GM23338 (cell line): ENCODE results near the gene MAN1C1. TPM values are rescaled to one million over a fixed set of nuclear protein-coding genes. Genes with fewer than 3 reads are reported as not detected.

Experiments
- ATAC-seq: fragments of 200-7000 bp; cut with Tn5 transposase; 3 replicates; pipeline ENCODE4 v1.9.1; 2020
- DNase-seq: peaks from one replicate; pipeline ENCODE4 v3.0.0-alpha.2; 2015; ENCODE audit warnings: low spot score
- H2AFZ ChIP-seq: fragments of 200-600 bp; sonication (generic); 2 replicates; pipeline ENCODE4 v1.8.0; 2016; ENCODE audit warnings: antibody characterized with exemption, mild to moderate bottlenecking, moderate library complexity
- H3F3A ChIP-seq: fragments of 200-600 bp; sonication (generic); replicated peaks from 2 replicates; pipeline ENCODE4 v1.8.0; 2017; ENCODE audit warnings: antibody characterized with exemption, mixed run types, low read depth
- H3K27ac ChIP-seq: fragments of 200-600 bp; sonication (generic); 2 replicates; pipeline ENCODE4 v1.6.1; 2016; ENCODE audit warnings: low read depth
- H3K27me3 ChIP-seq: fragments of 200-600 bp; sonication (generic); 2 replicates; pipeline ENCODE4 v1.8.0; 2016; ENCODE audit warnings: mild to moderate bottlenecking, mixed run types, moderate library complexity; ENCODE audit not compliant: insufficient read depth
- H3K36me3 ChIP-seq: fragments of 200-600 bp; sonication (generic); 2 replicates; pipeline ENCODE4 v1.8.0; 2016; ENCODE audit warnings: mild to moderate bottlenecking; ENCODE audit not compliant: insufficient read depth
- H3K4me1 ChIP-seq: fragments of 200-600 bp; sonication (generic); 2 replicates; pipeline ENCODE4 v1.8.0; 2016; ENCODE audit warnings: mild to moderate bottlenecking, moderate library complexity; ENCODE audit not compliant: insufficient read depth
- H3K4me2 ChIP-seq: fragments of 200-600 bp; sonication (generic); 2 replicates; pipeline ENCODE4 v1.7.1; 2017; ENCODE audit warnings: mixed run types
- H3K4me3 ChIP-seq: fragments of 200-600 bp; sonication (generic); 2 replicates; pipeline ENCODE4 v1.6.1; 2016; ENCODE audit warnings: mixed run types
- H3K79me2 ChIP-seq: fragments of 200-600 bp; sonication (generic); replicated peaks from 2 replicates; pipeline ENCODE4 v1.8.0; 2017; ENCODE audit warnings: mild to moderate bottlenecking; ENCODE audit not compliant: insufficient read depth
- H3K9me2 ChIP-seq: fragments of 200-600 bp; sonication (generic); 2 replicates; pipeline ENCODE4 v1.8.0; 2017; ENCODE audit not compliant: insufficient read depth
- H4K20me1 ChIP-seq: fragments of 200-600 bp; sonication (generic); replicated peaks from 2 replicates; pipeline ENCODE4 v1.8.0; 2017; ENCODE audit warnings: mild to moderate bottlenecking; ENCODE audit not compliant: insufficient read depth
- H3K27ac Mint-ChIP-seq: 2 replicates; pipeline ENCODE4 v1.8.0; 2020; ENCODE audit warnings: inconsistent platforms, mild to moderate bottlenecking, moderate library complexity, mixed read lengths
- H3K27me3 Mint-ChIP-seq: 3 replicates; pipeline ENCODE4 v1.8.0; 2022; ENCODE audit warnings: low read depth, mild to moderate bottlenecking, moderate library complexity, mixed read lengths, inconsistent platforms; ENCODE audit not compliant: insufficient read depth, poor library complexity
- H3K36me3 Mint-ChIP-seq: 3 replicates; pipeline ENCODE4 v1.8.0; 2021; ENCODE audit warnings: low read depth, mild to moderate bottlenecking, inconsistent platforms, moderate library complexity, mixed read lengths
- H3K4me1 Mint-ChIP-seq: 3 replicates; pipeline ENCODE4 v1.8.0; 2020; ENCODE audit warnings: mild to moderate bottlenecking, inconsistent platforms, mixed read lengths
- H3K4me3 Mint-ChIP-seq: 3 replicates; pipeline ENCODE4 v1.8.0; 2021; ENCODE audit warnings: moderate library complexity, mild to moderate bottlenecking, inconsistent platforms, mixed read lengths
- H3K9me3 Mint-ChIP-seq: 3 replicates; pipeline ENCODE4 v1.8.0; 2020; ENCODE audit warnings: moderate library complexity, mild to moderate bottlenecking, inconsistent platforms, mixed read lengths
- CREB1 ChIP-seq: fragments of 250-450 bp; sonication (Bioruptor Pico); IDR thresholded peaks from 2 replicates; pipeline ENCODE4 v1.5.0; 2020; ENCODE audit warnings: low read depth, mild to moderate bottlenecking, moderate library complexity
- NANOG ChIP-seq: IDR thresholded peaks from 2 replicates; pipeline ENCODE4 v1.6.1; 2016; ENCODE audit warnings: antibody characterized with exemption, borderline replicate concordance
- ZNF331 ChIP-seq: fragments of 250-450 bp; sonication (Bioruptor Pico); IDR thresholded peaks from 2 replicates; pipeline ENCODE4 v1.5.0; 2020; ENCODE audit warnings: low read depth, mild to moderate bottlenecking, moderate library complexity
- polyA plus RNA-seq: library from polyadenylated mRNA; unstranded; fragments of >200 nt; fragmentation: Nextera tagmentation; extraction: Ambion mirVana; gene quantifications from 2 replicates; pipeline ENCODE4 v1.2.1, GENCODE V29; 2016
- total RNA-seq: library from RNA; depleted of rRNA; stranded (reverse); fragments of >200 nt; shearing (Covaris generic); gene quantifications from 2 replicates; pipeline ENCODE4 v1.2.3, GENCODE V29; 2014
- TF ChIP-seq, protein P1 (sequence below): IDR thresholded peaks from one replicate; pipeline ENCODE4 v1.6.1; 2018; ENCODE audit warnings: antibody characterized with exemption; ENCODE audit not compliant: unreplicated experiment
- TF ChIP-seq, protein P2 (sequence below), 2 experiments: fragments of 200-600 bp in 1 of 2; sonication (generic) in 1 of 2; conservative IDR thresholded peaks; 2 replicates each; pipeline versions ENCODE4 v1.5.1 to v1.6.1; 2016 to 2017; ENCODE audit warnings: antibody characterized with exemption in 2 of 2, low read depth in 2 of 2, mild to moderate bottlenecking in 2 of 2, moderate library complexity in 1 of 2
- TF ChIP-seq, protein P3 (sequence below): fragments of 250-450 bp; sonication (Bioruptor Pico); IDR thresholded peaks from 2 replicates; pipeline ENCODE4 v1.5.0; 2020; ENCODE audit warnings: mild to moderate bottlenecking, moderate library complexity

The MAN1C1 gene
- total and polyA plus RNA-seq, 2 experiments from 2014 or later = 5.4 to 13.6 TPM

DNA sequence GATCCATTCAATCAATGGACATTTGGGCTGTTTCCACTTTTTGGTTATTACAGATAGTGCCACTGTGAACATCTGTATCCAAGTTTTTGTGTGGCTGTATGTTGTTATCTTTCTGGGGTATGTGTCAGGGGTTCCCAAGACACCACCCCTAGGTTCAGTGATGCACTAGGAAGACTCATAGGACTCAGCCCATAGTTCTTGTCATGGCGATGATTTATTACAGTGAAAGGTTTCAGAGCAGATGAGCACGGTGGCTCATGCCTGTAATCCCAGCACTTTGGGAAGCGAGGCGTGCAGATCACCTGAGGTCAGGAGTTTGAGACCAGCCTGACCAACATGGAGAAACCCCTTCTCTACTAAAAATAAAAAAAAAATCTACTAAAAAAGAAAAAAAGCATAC lies 64.1 kb downstream of the MAN1C1 start:
- Mint-ChIP-seq H3K27ac (no peak overlapping the region), H3K4me1 (peaks cover 37% of the 10 kb centered on the region), H3K27me3 (peaks cover 12% of the 10 kb centered on the region), H3K4me3 (no peak overlapping the region), H3K9me3 (no peaks in the 10 kb centered on the region), H3K36me3 (no peaks in the 10 kb centered on the region)
- no peaks in the 10 kb centered on the region for H4K20me1 ChIP-seq
- TF ChIP-seq, protein P1, sequence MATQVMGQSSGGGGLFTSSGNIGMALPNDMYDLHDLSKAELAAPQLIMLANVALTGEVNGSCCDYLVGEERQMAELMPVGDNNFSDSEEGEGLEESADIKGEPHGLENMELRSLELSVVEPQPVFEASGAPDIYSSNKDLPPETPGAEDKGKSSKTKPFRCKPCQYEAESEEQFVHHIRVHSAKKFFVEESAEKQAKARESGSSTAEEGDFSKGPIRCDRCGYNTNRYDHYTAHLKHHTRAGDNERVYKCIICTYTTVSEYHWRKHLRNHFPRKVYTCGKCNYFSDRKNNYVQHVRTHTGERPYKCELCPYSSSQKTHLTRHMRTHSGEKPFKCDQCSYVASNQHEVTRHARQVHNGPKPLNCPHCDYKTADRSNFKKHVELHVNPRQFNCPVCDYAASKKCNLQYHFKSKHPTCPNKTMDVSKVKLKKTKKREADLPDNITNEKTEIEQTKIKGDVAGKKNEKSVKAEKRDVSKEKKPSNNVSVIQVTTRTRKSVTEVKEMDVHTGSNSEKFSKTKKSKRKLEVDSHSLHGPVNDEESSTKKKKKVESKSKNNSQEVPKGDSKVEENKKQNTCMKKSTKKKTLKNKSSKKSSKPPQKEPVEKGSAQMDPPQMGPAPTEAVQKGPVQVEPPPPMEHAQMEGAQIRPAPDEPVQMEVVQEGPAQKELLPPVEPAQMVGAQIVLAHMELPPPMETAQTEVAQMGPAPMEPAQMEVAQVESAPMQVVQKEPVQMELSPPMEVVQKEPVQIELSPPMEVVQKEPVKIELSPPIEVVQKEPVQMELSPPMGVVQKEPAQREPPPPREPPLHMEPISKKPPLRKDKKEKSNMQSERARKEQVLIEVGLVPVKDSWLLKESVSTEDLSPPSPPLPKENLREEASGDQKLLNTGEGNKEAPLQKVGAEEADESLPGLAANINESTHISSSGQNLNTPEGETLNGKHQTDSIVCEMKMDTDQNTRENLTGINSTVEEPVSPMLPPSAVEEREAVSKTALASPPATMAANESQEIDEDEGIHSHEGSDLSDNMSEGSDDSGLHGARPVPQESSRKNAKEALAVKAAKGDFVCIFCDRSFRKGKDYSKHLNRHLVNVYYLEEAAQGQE = no peak
- TF ChIP-seq CREB1 (CRISPR knock-in tag) (no peak), ZNF331 (no peak)
- H3K4me1 ChIP-seq = peaks cover 6% of the 10 kb centered on the region
- DNase-seq (no peak), ATAC-seq (no peak)
- no peaks in the 10 kb centered on the region for H3K36me3 ChIP-seq
- no peaks in the 10 kb centered on the region for H3K27me3 ChIP-seq
- H3K4me2 ChIP-seq = no peak overlapping the region
- no peaks in the 10 kb centered on the region for H3K79me2 ChIP-seq
- no peak overlapping the region for H2AFZ ChIP-seq
- no peak overlapping the region for H3K4me3 ChIP-seq
- no peaks in the 10 kb centered on the region for H3F3A ChIP-seq
- no peak overlapping the region for H3K27ac ChIP-seq
- H3K9me2 ChIP-seq = no peaks in the 10 kb centered on the region

DNA sequence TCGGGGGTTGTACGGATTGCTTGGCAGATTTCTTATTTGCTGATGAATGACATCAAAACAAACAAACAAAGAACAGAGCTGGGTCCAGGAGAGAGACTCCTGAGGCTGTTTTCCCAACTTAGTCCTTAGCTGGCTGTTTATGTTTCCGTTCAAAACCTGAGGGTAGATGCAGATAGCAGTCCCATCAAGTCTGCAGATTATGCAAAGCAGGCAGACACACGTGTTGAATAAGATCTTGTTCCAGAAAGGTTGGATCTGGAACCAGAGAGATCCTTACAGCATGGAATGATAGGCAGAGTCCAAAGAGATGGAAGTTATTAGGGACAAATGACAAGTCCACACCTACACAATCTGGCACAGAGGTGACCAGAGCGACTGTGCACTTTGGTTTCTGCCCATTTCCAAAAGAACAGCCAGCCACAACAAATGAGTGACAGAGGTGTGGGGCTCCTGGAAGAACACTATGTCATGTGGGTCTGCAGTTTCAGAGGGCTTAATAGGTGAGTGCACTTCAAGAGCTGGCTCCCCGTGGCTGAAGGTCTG lies 65.5 kb downstream of the MAN1C1 start:
- Mint-ChIP-seq H3K36me3 (no peaks in the 10 kb centered on the region), H3K9me3 (no peaks in the 10 kb centered on the region), H3K27ac (no peak overlapping the region), H3K4me1 (peaks cover 25% of the 10 kb centered on the region; the same call in 2 of the 3 replicates), H3K27me3 (peaks cover 6% of the 10 kb centered on the region), H3K4me3 (no peak overlapping the region)
- peaks cover 6% of the 10 kb centered on the region for H3K4me1 ChIP-seq
- H4K20me1 ChIP-seq = no peaks in the 10 kb centered on the region
- H3K27me3 ChIP-seq = no peaks in the 10 kb centered on the region
- ATAC-seq (no peak), DNase-seq (no peak)
- H3K79me2 ChIP-seq = no peaks in the 10 kb centered on the region
- no peak overlapping the region for H2AFZ ChIP-seq
- no peaks in the 10 kb centered on the region for H3F3A ChIP-seq
- H3K4me2 ChIP-seq = no peak overlapping the region
- no peak overlapping the region for H3K4me3 ChIP-seq
- H3K36me3 ChIP-seq = no peaks in the 10 kb centered on the region
- H3K9me2 ChIP-seq = no peaks in the 10 kb centered on the region
- no peak overlapping the region for H3K27ac ChIP-seq
- TF ChIP-seq, protein P2, sequence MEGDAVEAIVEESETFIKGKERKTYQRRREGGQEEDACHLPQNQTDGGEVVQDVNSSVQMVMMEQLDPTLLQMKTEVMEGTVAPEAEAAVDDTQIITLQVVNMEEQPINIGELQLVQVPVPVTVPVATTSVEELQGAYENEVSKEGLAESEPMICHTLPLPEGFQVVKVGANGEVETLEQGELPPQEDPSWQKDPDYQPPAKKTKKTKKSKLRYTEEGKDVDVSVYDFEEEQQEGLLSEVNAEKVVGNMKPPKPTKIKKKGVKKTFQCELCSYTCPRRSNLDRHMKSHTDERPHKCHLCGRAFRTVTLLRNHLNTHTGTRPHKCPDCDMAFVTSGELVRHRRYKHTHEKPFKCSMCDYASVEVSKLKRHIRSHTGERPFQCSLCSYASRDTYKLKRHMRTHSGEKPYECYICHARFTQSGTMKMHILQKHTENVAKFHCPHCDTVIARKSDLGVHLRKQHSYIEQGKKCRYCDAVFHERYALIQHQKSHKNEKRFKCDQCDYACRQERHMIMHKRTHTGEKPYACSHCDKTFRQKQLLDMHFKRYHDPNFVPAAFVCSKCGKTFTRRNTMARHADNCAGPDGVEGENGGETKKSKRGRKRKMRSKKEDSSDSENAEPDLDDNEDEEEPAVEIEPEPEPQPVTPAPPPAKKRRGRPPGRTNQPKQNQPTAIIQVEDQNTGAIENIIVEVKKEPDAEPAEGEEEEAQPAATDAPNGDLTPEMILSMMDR (conservative IDR thresholded peaks at IDR 0.05; ENCODE audit: low read depth in 2 of 2) = no peak
- TF ChIP-seq, protein P3, sequence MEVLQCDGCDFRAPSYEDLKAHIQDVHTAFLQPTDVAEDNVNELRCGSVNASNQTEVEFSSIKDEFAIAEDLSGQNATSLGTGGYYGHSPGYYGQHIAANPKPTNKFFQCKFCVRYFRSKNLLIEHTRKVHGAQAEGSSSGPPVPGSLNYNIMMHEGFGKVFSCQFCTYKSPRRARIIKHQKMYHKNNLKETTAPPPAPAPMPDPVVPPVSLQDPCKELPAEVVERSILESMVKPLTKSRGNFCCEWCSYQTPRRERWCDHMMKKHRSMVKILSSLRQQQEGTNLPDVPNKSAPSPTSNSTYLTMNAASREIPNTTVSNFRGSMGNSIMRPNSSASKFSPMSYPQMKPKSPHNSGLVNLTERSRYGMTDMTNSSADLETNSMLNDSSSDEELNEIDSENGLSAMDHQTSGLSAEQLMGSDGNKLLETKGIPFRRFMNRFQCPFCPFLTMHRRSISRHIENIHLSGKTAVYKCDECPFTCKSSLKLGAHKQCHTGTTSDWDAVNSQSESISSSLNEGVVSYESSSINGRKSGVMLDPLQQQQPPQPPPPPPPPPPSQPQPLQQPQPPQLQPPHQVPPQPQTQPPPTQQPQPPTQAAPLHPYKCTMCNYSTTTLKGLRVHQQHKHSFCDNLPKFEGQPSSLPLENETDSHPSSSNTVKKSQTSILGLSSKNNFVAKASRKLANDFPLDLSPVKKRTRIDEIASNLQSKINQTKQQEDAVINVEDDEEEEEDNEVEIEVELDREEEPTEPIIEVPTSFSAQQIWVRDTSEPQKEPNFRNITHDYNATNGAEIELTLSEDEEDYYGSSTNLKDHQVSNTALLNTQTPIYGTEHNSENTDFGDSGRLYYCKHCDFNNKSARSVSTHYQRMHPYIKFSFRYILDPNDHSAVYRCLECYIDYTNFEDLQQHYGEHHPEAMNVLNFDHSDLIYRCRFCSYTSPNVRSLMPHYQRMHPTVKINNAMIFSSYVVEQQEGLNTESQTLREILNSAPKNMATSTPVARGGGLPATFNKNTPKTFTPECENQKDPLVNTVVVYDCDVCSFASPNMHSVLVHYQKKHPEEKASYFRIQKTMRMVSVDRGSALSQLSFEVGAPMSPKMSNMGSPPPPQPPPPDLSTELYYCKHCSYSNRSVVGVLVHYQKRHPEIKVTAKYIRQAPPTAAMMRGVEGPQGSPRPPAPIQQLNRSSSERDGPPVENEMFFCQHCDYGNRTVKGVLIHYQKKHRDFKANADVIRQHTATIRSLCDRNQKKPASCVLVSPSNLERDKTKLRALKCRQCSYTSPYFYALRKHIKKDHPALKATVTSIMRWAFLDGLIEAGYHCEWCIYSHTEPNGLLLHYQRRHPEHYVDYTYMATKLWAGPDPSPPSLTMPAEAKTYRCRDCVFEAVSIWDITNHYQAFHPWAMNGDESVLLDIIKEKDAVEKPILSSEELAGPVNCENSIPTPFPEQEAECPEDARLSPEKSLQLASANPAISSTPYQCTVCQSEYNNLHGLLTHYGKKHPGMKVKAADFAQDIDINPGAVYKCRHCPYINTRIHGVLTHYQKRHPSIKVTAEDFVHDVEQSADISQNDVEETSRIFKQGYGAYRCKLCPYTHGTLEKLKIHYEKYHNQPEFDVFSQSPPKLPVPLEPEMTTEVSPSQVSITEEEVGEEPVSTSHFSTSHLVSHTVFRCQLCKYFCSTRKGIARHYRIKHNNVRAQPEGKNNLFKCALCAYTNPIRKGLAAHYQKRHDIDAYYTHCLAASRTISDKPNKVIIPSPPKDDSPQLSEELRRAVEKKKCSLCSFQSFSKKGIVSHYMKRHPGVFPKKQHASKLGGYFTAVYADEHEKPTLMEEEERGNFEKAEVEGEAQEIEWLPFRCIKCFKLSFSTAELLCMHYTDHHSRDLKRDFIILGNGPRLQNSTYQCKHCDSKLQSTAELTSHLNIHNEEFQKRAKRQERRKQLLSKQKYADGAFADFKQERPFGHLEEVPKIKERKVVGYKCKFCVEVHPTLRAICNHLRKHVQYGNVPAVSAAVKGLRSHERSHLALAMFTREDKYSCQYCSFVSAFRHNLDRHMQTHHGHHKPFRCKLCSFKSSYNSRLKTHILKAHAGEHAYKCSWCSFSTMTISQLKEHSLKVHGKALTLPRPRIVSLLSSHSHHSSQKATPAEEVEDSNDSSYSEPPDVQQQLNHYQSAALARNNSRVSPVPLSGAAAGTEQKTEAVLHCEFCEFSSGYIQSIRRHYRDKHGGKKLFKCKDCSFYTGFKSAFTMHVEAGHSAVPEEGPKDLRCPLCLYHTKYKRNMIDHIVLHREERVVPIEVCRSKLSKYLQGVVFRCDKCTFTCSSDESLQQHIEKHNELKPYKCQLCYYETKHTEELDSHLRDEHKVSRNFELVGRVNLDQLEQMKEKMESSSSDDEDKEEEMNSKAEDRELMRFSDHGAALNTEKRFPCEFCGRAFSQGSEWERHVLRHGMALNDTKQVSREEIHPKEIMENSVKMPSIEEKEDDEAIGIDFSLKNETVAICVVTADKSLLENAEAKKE (CRISPR knock-in tag) = no peak
- no peak for TF ChIP-seq NANOG
- TF ChIP-seq, protein P1 = no peak
